GM19035 (cell line): Measurements from ENCODE around the gene ANKRD44.

Source experiments
- ATAC-seq: cut with Tn5 transposase; IDR thresholded peaks from one replicate; pipeline ENCODE4 v1.9.1; 2021; ENCODE audit not compliant: unreplicated experiment

The ANKRD44 gene

DNA sequence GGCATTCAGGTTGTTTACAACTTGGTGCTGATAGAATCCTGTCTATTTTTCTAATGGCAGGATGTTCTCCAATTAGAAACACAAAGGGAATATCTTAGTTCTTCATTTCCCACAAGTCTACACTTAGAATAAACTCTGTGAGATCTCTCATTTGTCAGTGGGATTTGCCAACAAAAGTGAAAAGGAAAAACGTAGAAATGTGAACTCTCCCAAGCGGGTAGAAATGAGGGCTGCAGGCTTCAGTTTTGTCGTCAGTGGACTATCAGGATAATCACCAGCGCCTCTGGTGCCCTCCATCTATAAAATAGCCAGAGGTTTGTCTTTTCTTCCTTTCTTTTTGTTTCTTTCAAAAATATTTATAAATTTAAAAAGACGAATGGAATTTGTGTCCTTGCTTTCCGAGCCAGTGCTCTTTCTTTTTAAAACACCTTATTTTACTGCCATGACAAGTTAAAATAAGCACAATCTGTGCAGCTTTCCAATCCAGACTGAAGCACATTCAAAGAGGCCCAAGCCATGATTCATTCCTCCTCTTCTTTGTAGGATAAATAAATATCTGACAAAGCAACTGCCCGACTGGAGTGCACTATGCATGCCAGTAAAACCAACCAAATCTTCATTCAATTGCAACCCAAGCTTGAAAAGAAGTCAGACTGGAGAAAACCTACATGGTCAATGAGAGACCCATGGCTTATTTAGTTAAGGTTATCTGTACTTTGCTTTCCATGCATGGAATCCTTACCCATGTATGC lies 185.8 kb downstream of the ANKRD44 start:
- ATAC-seq, result no peak

DNA sequence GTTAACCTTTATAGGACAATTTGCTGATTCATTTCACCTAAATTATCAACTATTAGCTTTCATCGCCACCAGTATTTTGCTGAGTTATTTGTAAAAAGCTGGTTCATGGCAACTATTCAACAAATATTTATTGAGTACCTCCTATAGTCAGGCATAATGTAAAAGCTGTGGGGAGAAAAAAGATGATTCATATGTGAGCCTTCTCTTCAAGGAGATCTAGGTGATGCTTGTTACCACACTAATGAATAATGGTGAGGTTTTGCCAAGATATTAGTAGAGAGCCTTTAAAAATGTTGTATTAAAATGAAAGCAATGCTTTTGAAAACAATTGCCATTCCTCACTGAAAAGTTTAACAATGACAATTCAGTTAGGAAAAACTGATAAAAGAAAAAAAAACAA lies 187.8 kb downstream of the ANKRD44 start:
- ATAC-seq, result no peak

DNA sequence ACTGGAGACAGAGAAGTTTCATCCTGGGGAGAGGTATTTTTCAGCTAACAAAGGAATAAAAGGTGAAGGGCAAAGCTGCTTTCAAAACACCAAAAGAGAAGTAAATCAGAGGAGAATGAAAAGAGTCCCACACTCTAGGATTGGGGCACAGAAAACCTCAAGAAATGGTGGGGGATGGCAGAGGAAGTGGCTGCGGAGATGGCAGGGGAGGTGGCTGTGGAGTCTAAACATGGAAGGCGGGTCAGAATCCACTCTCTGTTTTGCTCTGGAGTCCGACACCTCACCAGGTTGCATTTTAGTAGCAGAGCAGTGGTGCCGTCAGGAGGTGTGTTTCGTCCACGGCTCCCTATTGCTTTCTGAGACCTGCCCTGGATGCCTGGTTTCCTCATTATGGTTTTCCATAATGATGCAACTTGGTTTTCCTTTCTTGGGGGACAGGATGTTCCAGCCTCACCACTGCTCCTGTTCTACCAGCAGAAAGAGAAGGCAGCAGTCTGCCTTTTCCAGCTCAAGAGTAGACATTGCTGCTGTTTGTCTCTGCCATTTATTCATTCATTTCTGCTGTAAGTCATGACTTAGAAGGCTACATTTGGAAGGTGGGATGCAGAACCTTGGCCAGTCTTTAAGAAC lies 188.7 kb downstream of the ANKRD44 start:
- no peak for ATAC-seq

DNA sequence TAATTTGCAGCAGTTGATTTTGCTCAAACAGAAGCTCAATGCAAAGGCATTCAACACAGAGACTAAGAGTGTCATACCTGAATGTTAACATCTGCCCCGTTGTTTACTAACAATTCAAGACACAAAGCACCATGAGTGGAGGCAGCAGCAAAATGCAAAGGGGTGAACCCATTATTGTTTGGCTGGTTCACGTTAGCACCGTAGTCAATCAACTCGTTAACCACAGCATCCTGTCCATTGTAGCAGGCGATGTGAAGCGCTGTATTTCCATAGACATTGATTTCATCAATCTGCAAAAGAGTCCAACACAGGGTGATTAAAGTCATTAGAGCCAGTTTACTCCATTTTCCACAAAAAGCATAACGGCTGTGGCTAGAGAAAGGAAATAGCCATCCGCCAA lies 189.3 kb downstream of the ANKRD44 start:
- ATAC-seq, result no peak

DNA sequence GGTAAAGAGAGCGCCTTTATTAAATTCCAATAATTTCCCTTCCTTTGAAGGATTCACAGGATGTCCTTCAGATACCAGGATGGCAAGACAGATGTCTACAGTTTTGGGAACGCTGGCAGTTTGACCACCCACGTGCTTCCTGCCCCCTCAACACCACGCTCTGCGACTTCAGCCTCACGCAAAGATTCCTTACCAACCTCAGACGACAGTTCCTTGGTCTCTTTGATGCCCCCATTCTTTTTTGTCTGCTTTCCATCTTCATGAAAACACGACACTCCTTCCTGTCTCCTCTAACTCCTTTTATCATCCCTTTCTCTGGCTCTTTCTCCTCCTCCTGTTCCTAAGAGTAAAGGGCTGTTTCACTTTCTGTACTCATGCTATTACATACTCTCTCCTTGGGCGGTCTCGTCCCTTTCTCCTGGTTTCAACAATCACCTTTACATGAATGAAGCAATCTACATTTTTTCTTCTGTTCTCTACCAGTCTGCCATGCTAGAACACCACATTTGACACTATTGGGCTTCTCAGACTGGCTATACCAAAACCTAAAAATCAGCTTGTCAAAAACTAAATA lies 194.2 kb downstream of the ANKRD44 start:
- no peak for ATAC-seq

DNA sequence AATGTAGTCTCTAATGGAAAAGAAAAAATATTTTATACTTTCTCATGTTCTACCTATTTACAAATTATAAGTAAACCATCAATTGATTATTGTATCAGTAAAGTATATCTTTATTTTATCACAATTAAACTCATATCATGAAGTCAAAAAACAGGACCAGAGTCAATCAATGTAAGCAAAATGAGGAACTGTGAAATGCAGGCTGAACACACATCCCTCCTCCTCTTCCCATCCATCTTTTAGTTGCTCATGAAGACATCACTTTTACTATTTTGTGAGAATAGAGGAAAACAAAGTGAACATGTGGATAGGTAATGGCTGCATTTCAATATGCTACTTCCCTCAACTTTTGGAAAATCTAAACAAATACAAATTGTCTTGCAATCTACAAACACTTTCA lies 195.3 kb downstream of the ANKRD44 start:
- ATAC-seq, result no peak

DNA sequence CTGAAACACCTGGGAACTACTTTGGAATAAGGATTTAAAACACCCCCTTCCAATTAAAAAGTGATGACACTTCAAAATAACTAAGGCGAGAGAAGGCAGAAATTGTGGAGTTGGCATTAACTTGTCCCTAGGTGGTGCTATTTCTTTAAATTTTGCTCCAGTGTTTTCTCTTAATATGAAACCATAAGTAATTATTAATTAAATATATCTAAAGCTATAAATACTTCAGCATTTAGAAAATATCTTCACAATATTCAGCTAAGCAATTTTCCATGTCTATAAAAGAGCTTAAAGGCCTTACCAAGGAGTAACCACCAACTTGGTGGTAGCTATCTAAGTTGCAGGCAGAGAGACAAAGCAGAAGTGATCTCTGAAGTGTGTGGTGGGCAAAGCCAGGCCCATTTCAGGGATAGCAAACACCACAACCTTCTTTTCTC lies 197.3 kb downstream of the ANKRD44 start:
- ATAC-seq, result peak; percentile 69

DNA sequence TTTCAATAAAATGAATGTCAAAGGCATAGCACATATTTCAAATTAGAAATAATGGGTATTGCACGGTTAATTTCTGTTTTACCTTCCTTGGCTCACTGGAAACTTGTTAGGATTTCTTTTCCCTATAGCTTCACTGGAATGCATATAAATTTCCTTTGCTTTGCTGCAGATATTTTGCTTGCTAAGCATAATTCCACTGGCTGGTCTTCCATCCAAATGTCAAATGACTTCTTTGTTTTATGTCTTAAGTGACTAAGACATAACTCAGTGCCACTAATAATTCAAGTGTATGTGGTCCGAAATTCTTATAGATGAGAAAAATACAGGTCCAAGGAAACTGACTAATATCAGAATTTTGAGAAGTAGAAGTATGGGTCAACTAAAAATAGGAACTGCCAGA lies 201.3 kb downstream of the ANKRD44 start:
- ATAC-seq, result no peak

DNA sequence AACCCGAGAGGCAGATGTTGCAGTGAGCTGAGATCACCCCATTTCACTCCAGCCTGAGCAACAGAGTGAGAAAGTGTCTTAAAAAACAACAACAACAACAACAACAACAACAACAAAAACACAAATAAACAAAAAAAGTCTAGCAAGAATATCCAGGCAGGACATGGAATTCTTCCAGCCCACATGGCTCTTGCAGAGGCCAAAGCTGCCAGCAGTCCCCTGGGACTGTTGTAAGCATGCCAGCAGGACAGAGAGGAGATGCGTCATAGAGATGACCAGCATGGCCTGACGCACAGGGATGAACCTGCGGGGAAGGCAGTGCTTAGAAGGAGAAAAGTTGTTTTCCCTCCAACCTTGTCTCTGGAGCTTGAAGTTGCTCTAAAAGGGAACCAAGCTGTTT lies 201.8 kb downstream of the ANKRD44 start:
- no peak for ATAC-seq

DNA sequence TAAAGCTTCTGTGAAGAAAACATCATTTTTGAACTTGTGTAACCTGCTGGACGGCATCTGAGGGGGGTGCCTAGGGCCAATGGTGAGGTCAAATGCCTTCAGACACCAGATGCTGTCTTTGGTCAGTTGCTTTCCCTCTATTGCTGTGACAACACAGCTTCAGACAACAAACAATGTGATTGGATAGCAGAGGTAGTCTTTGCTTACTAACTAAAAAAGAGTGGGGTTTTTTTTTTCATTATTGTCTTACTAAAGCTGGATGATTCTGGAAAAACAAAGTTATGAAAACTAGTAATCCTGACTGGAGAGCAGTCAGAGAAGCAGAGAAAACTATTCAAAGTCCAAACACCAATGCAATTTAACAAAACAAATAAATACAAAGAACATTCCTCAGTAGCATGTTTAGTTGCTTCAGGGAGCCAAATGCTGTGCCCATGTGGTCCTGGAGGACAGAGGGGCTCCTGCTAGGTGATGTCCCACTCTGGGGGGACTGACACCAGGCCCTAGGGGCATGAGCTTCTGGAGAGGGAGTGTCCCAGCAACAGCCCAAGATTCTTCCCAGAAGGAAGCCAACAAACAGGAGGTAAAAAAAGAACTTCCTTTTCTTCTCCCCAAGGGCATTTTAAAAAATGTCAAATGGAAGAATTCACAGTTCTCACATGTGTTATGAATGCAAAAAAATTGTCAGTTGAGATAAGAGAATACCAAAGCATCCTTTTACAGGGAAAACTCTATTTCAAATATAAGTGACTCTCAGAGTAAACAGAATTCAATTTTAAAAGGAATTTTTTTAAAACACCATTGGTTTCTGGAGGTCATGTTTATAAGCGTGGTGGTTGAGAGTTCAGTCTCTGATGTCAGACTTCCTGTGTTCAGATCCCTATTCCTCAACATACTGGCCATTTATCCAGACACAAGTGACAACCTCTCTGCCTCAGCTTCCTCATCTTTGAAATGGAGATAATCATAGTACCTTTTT lies 203.0 kb downstream of the ANKRD44 start:
- ATAC-seq, result no peak

DNA sequence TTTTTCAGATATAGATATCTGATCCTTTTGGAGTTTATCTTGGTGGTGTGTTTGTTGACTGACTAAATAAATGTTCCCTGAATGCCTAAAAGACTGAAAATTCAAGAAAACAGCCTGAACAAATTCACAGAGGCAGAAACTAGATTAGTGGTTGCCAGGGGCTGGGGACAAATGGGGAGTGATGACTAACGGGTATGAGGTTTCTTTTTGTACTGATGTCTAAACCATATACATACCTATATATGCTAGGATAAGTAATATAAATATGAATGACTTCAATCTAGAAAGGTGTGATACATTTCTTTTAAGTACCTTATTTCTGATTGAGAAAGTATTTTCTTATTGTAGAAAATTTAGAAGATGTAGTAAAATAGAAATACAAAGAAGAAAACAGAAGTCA lies 207.2 kb downstream of the ANKRD44 start:
- ATAC-seq, result no peak

DNA sequence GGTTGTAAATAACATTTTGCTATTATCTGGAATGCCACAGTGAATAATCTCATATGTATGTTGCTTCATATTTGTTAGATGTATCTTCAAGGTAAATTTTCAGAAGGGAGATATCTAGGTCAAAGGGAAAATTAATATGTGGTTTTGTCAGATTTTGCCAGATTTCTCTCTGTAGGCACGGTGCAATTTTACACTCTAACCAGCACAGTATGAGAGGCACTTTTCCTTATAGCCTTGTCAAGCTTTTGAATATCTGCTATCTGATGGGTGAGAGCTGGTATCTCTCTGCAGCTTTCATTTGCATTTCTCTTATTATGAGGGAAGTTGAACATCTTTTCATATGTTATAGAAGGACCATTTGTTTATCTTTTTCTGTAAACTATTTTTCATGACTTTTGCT lies 208.3 kb downstream of the ANKRD44 start:
- no peak for ATAC-seq

DNA sequence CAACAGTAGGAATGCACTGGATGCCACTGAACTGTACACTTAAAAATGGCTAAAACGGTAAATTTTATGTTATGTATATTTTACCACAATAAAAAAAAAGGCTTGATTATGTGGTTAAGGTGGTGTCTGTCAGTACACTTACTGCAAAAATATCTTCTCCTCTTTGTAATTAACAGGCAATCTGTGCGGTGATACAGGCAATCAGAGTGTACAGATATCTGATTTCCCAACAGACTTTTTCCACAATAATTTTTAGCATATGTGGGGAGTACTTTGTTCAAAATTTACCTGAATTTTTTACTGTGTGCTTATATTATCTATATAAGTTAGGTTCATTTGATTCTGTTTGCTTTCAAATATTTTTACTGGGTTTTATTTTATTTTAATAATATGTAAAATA lies 209.1 kb downstream of the ANKRD44 start:
- ATAC-seq, result no peak

DNA sequence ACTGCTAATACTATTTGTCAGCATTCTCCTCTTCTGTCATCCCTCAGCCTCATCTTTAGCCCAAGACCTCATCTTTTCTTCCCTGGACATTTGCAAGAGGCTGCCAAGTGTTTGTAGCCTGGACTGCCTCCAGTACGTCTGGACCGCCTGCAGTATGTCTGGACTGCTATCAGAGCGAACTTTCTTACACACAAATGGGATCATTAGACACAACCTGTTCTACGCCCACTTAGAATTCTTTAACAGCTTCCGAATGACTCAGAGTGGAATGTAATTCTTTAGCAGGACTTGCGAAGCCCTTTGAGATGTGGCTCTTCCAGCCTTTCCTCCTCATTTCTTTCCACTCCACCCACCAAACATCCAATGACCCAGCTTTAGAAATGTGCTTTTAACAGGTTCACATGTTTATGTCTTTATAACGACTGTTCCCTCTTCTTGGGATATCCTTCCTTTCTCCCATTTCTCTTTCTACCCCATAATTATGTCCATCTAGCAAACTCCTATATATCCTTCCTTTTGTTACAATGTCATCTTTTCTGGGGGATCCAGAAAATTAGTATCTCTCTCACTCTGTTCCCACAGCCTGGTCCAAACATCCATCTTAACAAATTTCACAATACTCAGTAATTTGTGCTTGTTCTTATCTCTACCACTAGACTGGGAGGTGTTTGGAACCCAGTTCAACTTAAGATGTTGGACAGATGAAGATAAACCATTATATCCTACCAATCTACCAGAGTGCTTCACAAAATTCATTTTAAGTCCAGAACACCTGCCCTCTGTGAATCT lies 212.8 kb downstream of the ANKRD44 start:
- no peak for ATAC-seq

DNA sequence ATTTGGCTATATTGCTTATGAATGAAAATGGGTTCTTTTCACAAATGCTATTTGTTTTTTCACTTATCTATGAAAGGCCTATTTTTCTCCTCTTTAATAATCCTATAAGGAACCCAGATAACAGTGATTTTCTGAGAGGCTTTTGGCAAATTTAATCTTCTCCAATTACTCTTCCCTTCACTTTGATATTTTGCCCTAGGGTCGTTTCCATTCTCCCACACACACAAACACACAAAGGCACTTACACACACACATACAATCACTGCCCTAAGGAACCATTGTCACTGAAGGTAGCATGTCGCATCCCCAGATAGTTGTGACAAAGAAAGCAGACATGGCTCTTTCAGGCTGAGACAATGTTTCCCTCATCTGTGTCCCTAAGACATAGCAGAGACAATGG lies 213.9 kb downstream of the ANKRD44 start:
- ATAC-seq, result no peak

DNA sequence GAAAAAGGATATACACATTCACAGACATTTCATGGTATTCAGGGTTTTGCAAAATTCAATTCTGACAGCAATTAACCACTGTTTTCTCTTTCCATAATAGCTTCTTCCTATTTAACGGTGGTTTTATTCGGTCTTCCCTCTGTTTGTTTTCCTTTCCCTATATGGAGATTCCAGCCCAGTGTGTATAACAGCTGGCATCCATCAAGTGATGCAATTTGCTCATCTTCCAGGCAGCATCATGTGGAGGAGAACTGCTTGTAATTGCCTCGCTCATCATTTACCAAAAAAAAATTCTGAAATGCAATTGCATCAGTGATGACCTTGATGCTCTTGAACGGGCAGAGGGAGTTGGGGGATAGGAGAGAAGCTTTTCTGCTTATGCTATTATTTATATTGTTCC lies 218.1 kb downstream of the ANKRD44 start:
- no peak for ATAC-seq

DNA sequence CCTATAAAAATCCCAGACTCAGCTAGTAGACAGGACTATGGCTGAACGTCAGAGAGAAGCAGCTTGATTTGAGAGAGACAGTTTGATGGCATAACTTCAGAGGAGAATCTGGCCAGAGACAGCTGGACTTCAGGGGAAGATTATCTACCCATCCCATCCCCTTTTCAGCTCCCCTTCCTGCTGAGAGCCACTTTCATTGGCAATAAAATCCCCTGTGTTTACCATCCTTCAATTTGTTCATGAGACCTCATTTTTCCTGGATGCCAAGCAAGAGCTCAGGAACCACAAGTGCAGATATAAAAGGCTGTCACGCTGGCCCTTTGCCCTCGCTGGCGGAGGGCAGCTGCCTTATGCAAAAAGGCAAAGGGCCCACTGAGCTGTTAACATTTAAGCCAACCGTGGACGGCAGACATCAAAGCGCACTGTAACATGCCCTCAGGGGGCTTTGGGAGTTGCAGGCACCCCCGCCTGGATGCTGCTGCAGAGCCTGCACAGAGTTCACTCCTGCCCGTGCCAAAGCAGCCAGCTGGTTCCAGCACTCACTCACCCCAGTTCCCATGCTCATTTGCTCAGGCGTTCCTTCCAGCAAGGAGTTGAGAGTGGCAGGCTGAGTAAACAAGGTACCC lies 219.7 kb downstream of the ANKRD44 start:
- ATAC-seq, result no peak

DNA sequence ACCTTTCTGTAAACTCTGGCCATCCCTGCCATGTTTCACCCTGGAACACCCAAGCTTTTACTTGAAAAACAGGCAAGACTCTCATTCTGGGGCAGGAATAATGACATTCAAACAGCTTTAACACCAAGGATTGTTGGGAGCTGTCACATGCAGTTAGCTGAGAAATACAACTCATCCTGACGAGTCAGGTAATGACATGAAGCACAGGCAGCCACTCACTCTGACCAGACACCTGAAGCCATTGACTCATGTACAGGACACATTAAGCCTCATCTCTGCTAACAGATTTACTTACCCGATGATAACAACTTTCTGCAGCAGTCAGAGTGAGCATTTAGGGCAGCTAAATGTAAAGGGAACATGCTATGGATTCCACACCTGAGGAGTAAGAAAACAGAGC lies 220.9 kb downstream of the ANKRD44 start:
- ATAC-seq, result no peak

DNA sequence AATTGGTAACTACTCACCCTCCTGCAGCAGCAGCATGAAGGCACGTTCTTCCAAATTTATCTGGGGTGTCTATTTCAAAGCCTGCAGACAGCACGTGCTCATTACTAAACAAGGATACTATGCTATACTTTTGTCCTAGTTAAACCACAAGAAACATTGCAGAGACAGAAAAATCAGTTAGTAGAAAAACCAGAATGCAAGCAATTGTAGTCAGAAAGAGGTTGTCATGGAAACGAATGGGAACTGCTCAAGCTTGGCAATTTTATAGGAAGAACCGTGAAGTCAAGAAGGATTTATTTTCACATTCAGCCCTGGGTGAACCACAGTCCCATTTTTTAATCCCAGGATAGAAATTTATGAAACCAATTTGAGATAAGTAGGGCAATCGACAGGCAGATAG lies 221.9 kb downstream of the ANKRD44 start:
- ATAC-seq, result no peak

DNA sequence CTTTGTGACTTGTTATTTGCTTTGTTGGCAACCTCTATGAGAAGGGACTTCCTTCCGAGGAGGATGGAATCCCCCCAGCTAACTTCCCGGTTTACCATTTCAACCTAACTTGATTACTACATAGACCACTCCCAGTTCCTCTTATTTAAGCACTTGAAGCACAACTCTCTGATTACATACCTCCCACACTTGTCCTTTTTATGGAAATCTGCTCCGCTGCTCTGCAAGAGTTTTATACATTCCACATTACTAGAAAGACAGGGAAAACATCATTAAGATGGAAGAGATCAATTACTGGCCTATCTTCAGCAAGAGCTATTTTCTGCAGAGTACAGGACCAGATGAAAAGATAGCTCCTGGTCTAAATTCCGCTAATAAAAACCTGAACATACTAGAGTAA lies 224.1 kb downstream of the ANKRD44 start:
- no peak for ATAC-seq
